GM12878 (cell line): ENCODE results near the gene GGT6. TPM values are rescaled to one million over a fixed set of nuclear protein-coding genes. Genes with fewer than 3 reads are reported as not detected.

ENCODE experiments used
- ATAC-seq: fragments of 200-7000 bp; cut with Tn5 transposase; 3 replicates; pipeline ENCODE4 v1.9.1; 2020; ENCODE audit warnings: mild to moderate bottlenecking, moderate library complexity
- BruUV-seq: library from RNA; stranded (reverse); fragments of 400-500 nt; replicated peaks from 2 replicates; lab custom pipeline; 2021; lab: Mats Ljungman, UMichigan
- CTCF ChIA-PET: fragments of 300-600 bp; sonication (Branson Sonifier 250); formaldehyde crosslinking; extraction: SDS; loops from one replicate; lab custom pipeline; 2021; ENCODE audit warnings: inconsistent platforms; lab: Yijun Ruan, JAX
- POLR2A ChIA-PET: fragments of 350-600 bp; formaldehyde crosslinking; extraction: SDS; loops from one replicate; lab custom pipeline; 2021; ENCODE audit warnings: inconsistent platforms; lab: Charles Lee
- RAD21 ChIA-PET: fragments of 300-600 bp; sonication (Branson Sonifier 250); formaldehyde crosslinking; loops from one replicate; lab custom pipeline; 2023; ENCODE audit warnings: antibody characterized with exemption; ENCODE audit not compliant: unreplicated experiment; lab: Charles Lee
- SMC1A ChIA-PET: fragments of 300-600 bp; sonication (Branson Sonifier 250); formaldehyde crosslinking; loops from one replicate; lab custom pipeline; 2023; ENCODE audit not compliant: unreplicated experiment, uncharacterized antibody; lab: Charles Lee
- DNase-seq: peaks from one replicate; pipeline ENCODE4 v3.0.0-alpha.2; 2011; ENCODE audit warnings: low read depth, low spot score
- FAIRE-seq: peaks from 3 replicates; lab custom pipeline; 2011; peaks lifted over from hg19 to GRCh38; lab: Jason Lieb, UNC
- H2AFZ ChIP-seq: 2 replicates; pipeline ENCODE4 v1.6.0; 2011; ENCODE audit warnings: low read depth, low read length, control low read depth; ENCODE audit not compliant: control insufficient read depth
- H3K27ac ChIP-seq: 2 replicates; pipeline ENCODE4 v1.5.1; 2011; ENCODE audit warnings: control low read depth; ENCODE audit not compliant: control insufficient read depth, insufficient read depth
- H3K27me3 ChIP-seq, 2 experiments: replicated peaks in 1 of 2; 2 replicates each; pipeline versions ENCODE4 v1.6.0 to v1.6.1; 2011; ENCODE audit warnings: low read length in 1 of 2; ENCODE audit not compliant: control insufficient read depth in 2 of 2, insufficient read depth in 2 of 2
- H3K36me3 ChIP-seq, 2 experiments: 2 replicates each; pipeline ENCODE4 v1.5.1; 2011; ENCODE audit warnings: low read length in 1 of 2; ENCODE audit not compliant: control insufficient read depth in 2 of 2, insufficient read depth in 2 of 2
- H3K4me1 ChIP-seq: 2 replicates; pipeline ENCODE4 v1.6.1; 2011; ENCODE audit warnings: mild to moderate bottlenecking, low read length, moderate library complexity, mixed read lengths; ENCODE audit not compliant: control insufficient read depth, insufficient read depth
- H3K4me2 ChIP-seq: 2 replicates; pipeline ENCODE4 v1.6.0; 2011; ENCODE audit warnings: control low read depth; ENCODE audit not compliant: control insufficient read depth, insufficient read depth
- H3K4me3 ChIP-seq: fragments of 200-600 bp; sonication (generic); 2 replicates; pipeline ENCODE4 v1.5.1; 2016
- H3K79me2 ChIP-seq: 2 replicates; pipeline ENCODE4 v1.6.0; 2011; ENCODE audit warnings: low read length; ENCODE audit not compliant: control insufficient read depth, insufficient read depth
- H3K9ac ChIP-seq: 2 replicates; pipeline ENCODE4 v1.8.0; 2011; ENCODE audit warnings: low read length, control low read depth, mixed read lengths; ENCODE audit not compliant: control insufficient read depth, insufficient read depth
- H3K9me3 ChIP-seq: replicated peaks from 3 replicates; pipeline ENCODE4 v1.5.1; 2011; ENCODE audit warnings: mild to moderate bottlenecking, low read length; ENCODE audit not compliant: control insufficient read depth, insufficient read depth
- H4K20me1 ChIP-seq: 2 replicates; pipeline ENCODE4 v1.6.0; 2011; ENCODE audit not compliant: control insufficient read depth, insufficient read depth
- E4F1 ChIP-seq: fragments of 450-650 bp; IDR thresholded peaks from 2 replicates; pipeline ENCODE4 v1.6.1; 2018; ENCODE audit warnings: borderline replicate concordance, mild to moderate bottlenecking; ENCODE audit not compliant: partially characterized antibody
- FOS ChIP-seq: IDR thresholded peaks from 3 replicates; pipeline ENCODE4 v1.6.1; 2011; ENCODE audit warnings: borderline replicate concordance; ENCODE audit not compliant: insufficient read length; ENCODE audit errors: extremely low read depth
- FOXK2 ChIP-seq: fragments of 450-650 bp; IDR thresholded peaks from 2 replicates; pipeline ENCODE4 v1.6.1; 2017; ENCODE audit warnings: mild to moderate bottlenecking, moderate library complexity
- HCFC1 ChIP-seq: fragments of 150-350 bp; IDR thresholded peaks from 2 replicates; pipeline ENCODE4 v1.6.1; 2014; ENCODE audit warnings: low read length
- HDAC2 ChIP-seq: fragments of 200-600 bp; sonication (generic); IDR thresholded peaks from 2 replicates; pipeline ENCODE4 v1.6.1; 2017
- MTA3 ChIP-seq: IDR thresholded peaks from 2 replicates; pipeline ENCODE4 v1.6.1; 2012; ENCODE audit warnings: low read length, inconsistent platforms, borderline replicate concordance
- NBN ChIP-seq: fragments of 450-650 bp; IDR thresholded peaks from 2 replicates; pipeline ENCODE4 v1.6.1; 2016
- NFYB ChIP-seq: IDR thresholded peaks from 2 replicates; pipeline ENCODE4 v1.6.1; 2011; ENCODE audit warnings: low read depth, mild to moderate bottlenecking, low read length, improper control_type of control experiment, moderate library complexity; ENCODE audit not compliant: insufficient read depth
- NR2C2 ChIP-seq: IDR thresholded peaks from 2 replicates; pipeline ENCODE4 v1.6.1; 2011; ENCODE audit warnings: borderline replicate concordance, low read depth; ENCODE audit not compliant: control insufficient read depth, insufficient read length
- PAX5 ChIP-seq: IDR thresholded peaks from 2 replicates; pipeline ENCODE4 v1.6.1; 2011; ENCODE audit warnings: low read depth, low read length, borderline replicate concordance
- PKNOX1 ChIP-seq: fragments of 450-650 bp; IDR thresholded peaks from 2 replicates; pipeline ENCODE4 v1.6.1; 2016; ENCODE audit warnings: mild to moderate bottlenecking
- POLR2AphosphoS2 ChIP-seq: IDR thresholded peaks from 2 replicates; pipeline ENCODE4 v1.6.1; 2011; ENCODE audit warnings: low read depth, mild to moderate bottlenecking, low read length, improper control_type of control experiment, moderate library complexity
- RAD51 ChIP-seq: fragments of 450-650 bp; IDR thresholded peaks from 2 replicates; pipeline ENCODE4 v1.6.1; 2016; ENCODE audit warnings: moderate library complexity, mild to moderate bottlenecking, inconsistent platforms
- RFX5 ChIP-seq: IDR thresholded peaks from 2 replicates; pipeline ENCODE4 v1.6.1; 2011; ENCODE audit warnings: low read depth, low read length, improper control_type of control experiment
- TARDBP ChIP-seq: IDR thresholded peaks from 2 replicates; pipeline ENCODE4 v1.6.1; 2016; ENCODE audit warnings: borderline replicate concordance
- USF2 ChIP-seq: IDR thresholded peaks from 2 replicates; pipeline ENCODE4 v1.6.1; 2011; ENCODE audit warnings: low read depth, low read length, improper control_type of control experiment, borderline replicate concordance
- ZZZ3 ChIP-seq: IDR thresholded peaks from 2 replicates; pipeline ENCODE4 v1.6.1; 2011; ENCODE audit warnings: low read depth; ENCODE audit not compliant: control insufficient read depth, insufficient read length
- WGBS: methylation state at CpG from one replicate; pipeline ENCODE4 v1.1.6; 2016; ENCODE audit warnings: low lambda C conversion rate; ENCODE audit not compliant: insufficient replicate concordance, insufficient coverage; ENCODE audit errors: missing lambda C conversion rate; 5-methylcytosine and 5-hydroxymethylcytosine counted together
- in situ Hi-C: fragments of 300-500 bp; cut with MboI; formaldehyde crosslinking; loops from 9 replicates; pipeline ENCODE4 v1.14.3; 2018; ENCODE audit warnings: mixed read lengths
- intact Hi-C: fragments of 100-400 bp; cut with micrococcal nuclease; formaldehyde crosslinking; loops from one replicate; pipeline ENCODE4 v1.14.2; 2022; ENCODE audit not compliant: unreplicated experiment
- polyA plus RNA-seq, 11 experiments: library from polyadenylated mRNA; depleted of rRNA in 4 of 11; unstranded in 6 of 11; stranded (reverse) in 5 of 11; fragments of >200 nt; fragmentation: Nextera tagmentation in 4 of 11; fragmentation: Illumina TruSeq in 1 of 11; extraction: Ambion mirVana in 4 of 11; extraction: Trizol in 1 of 11; gene quantifications; 1 replicate in 1 of 11; 2 replicates in 10 of 11; pipeline versions ENCODE4 v1.2.1 to v1.2.3, GENCODE V29; 2011 to 2016; ENCODE audit warnings: inconsistent platforms in 2 of 11, missing spikeins in 2 of 11, low read depth in 1 of 11
- total RNA-seq, 4 experiments: library from RNA; depleted of rRNA in 3 of 4; stranded (reverse); fragments of >200 nt in 3 of 4; fragmentation: Illumina TruSeq in 1 of 4; extraction: Trizol in 1 of 4; gene quantifications; 2 replicates each; pipeline versions ENCODE4 v1.2.1 to v1.2.3, GENCODE V29; 2013 to 2021

GGT6 gene
- total and polyA plus RNA-seq, 10 of the 15 experiments (the other 5 are each of a cell fraction or from before 2014, with no cell fraction given): 0.01 to 0.26 (median 0.13) TPM; not detected in 5

DNA sequence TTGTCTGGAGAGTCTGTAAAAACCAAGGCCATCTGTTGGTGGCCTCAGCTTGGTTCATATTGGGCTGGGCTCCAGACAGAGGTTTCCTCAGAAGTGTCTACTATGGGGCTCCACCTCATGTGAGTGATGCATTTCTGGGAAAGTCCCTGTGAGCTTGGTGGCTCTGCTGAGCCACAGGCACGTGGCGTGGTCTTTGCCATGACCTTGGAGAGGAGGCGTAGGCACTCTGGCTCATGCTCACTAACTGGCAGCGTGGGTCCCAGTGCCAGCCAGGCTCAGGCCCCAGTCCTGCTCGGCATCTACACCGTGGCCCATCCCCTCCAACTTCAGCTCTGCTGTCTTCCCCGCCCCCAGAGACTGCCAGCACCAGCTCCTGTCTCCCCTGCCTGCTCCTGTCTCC, 13.3 kb upstream of the GGT6 start (continued):
- TF ChIP-seq RAD51: 0 out of 2 replicates have a peak, but pooled peaks have one; percentile 20
- TF ChIP-seq NFYB: no peak
- 0 out of 2 replicates have a peak, but pooled peaks have one; percentile 10 for TF ChIP-seq PKNOX1
- TF ChIP-seq, all 136 proteins: peak for 10

GRCh38 chr17:4573115-4573514, 12.7 kb upstream of the GGT6 start:
- CTCF ChIA-PET: interaction anchor here (1.0 kb wide), 1 partner anchor 8 kb away, joined by 3 read pairs; no protein-coding TSS in a partner anchor
- H2AFZ ChIP-seq: no peak overlapping the region
- SMC1A ChIA-PET: no interaction called here
- FAIRE-seq: no peak
- RAD21 ChIA-PET: no interaction called here
- H3K9ac ChIP-seq: no peak overlapping the region
- H3K27me3 ChIP-seq: no peaks in the 10 kb centered on the region; a peak in 1 of 4 replicates
- DNase-seq: no peak
- no peaks in the 10 kb centered on the region for H4K20me1 ChIP-seq
- TF ChIP-seq FOXK2 (no peak), HDAC2 (no peak), NBN (no peak), PAX5 (no peak), USF2 (no peak), MTA3 (no peak), FOS (no peak), TARDBP (no peak), ZZZ3 (no peak), HCFC1 (no peak), RFX5 (no peak), POLR2AphosphoS2 (no peak), E4F1 (no peak), NR2C2 (no peak)
- POLR2A ChIA-PET: no interaction called here
- 26% methylated on average over 4 of the region's 4 CpGs for WGBS
- ATAC-seq: no peak
- no peaks in the 10 kb centered on the region for H3K9me3 ChIP-seq
- no peak overlapping the region for H3K27ac ChIP-seq
- H3K4me2 ChIP-seq: no peak overlapping the region
- no peaks in the 10 kb centered on the region for H3K36me3 ChIP-seq
- no peak overlapping the region for H3K4me3 ChIP-seq
- no TSS peak for BruUV-seq
- intact Hi-C loops: no loop called here
- in situ Hi-C loops: no loop called here
- no peaks in the 10 kb centered on the region for H3K79me2 ChIP-seq
- H3K4me1 ChIP-seq: peaks cover 6% of the 10 kb centered on the region; the same call in 1 of the 2 replicates
